GM19328 (cell line): ENCODE data around the gene SYP.

Experiments
- ATAC-seq: cut with Tn5 transposase; IDR thresholded peaks from one replicate; pipeline ENCODE4 v1.9.1; 2021; ENCODE audit warnings: mild to moderate bottlenecking, moderate library complexity; ENCODE audit not compliant: unreplicated experiment

SYP gene

GRCh38 chrX:49199906-49200771 lies at the start of gene SYP:
Gene SYP (minus strand): TSS chrX:49200193. CDS start chrX:49200186, 7 bp downstream.
- ATAC-seq: peak; percentile 81

GRCh38 chrX:49249616-49250015 lies 49.6 kb upstream of the SYP start:
- no peak for ATAC-seq

GRCh38 chrX:49249071-49249470 lies 49.1 kb upstream of the SYP start:
- no peak for ATAC-seq

- no peak for ATAC-seq
These were observed 48.2 kb upstream of the SYP start for GRCh38 chrX:49247916-49248811.

- no peak for ATAC-seq
These were observed 47.4 kb upstream of the SYP start for GRCh38 chrX:49247346-49247745.

- ATAC-seq: no peak
These were observed 46.5 kb upstream of the SYP start for GRCh38 chrX:49246541-49246940.

GRCh38 chrX:49244207-49244606 lies 44.2 kb upstream of the SYP start:
- no peak for ATAC-seq

GRCh38 chrX:49243166-49243565 lies 43.2 kb upstream of the SYP start:
- ATAC-seq: no peak

GRCh38 chrX:49242545-49243066 lies 42.6 kb upstream of the SYP start:
- no peak for ATAC-seq

GRCh38 chrX:49238735-49239134 lies 38.7 kb upstream of the SYP start:
- ATAC-seq: no peak

GRCh38 chrX:49237060-49237459 lies 37.1 kb upstream of the SYP start:
- no peak for ATAC-seq

GRCh38 chrX:49233887-49234555 lies 34.0 kb upstream of the SYP start:
- ATAC-seq: no peak

GRCh38 chrX:49233176-49233575 lies 33.2 kb upstream of the SYP start, which contains the start of gene CACNA1F:
Gene CACNA1F (minus strand): TSS chrX:49233340. CDS start chrX:49233309, 31 bp downstream.
- no peak for ATAC-seq

GRCh38 chrX:49232525-49232924 lies 32.5 kb upstream of the SYP start:
- no peak for ATAC-seq

- no peak for ATAC-seq
These were observed 31.5 kb upstream of the SYP start for GRCh38 chrX:49231333-49232000.

- no peak for ATAC-seq
These were observed 30.7 kb upstream of the SYP start for GRCh38 chrX:49230500-49231232.

- no peak for ATAC-seq
These were observed 28.2 kb upstream of the SYP start for GRCh38 chrX:49228185-49228584.

- ATAC-seq: no peak
These were observed 27.7 kb upstream of the SYP start for GRCh38 chrX:49227726-49228125.

GRCh38 chrX:49226946-49227345 lies 27.0 kb upstream of the SYP start:
- no peak for ATAC-seq

GRCh38 chrX:49225858-49226257 lies 25.9 kb upstream of the SYP start:
- ATAC-seq: no peak
